Measurements from ENCODE around the gene SELENOI.

- TF ChIP-seq, protein P1, sequence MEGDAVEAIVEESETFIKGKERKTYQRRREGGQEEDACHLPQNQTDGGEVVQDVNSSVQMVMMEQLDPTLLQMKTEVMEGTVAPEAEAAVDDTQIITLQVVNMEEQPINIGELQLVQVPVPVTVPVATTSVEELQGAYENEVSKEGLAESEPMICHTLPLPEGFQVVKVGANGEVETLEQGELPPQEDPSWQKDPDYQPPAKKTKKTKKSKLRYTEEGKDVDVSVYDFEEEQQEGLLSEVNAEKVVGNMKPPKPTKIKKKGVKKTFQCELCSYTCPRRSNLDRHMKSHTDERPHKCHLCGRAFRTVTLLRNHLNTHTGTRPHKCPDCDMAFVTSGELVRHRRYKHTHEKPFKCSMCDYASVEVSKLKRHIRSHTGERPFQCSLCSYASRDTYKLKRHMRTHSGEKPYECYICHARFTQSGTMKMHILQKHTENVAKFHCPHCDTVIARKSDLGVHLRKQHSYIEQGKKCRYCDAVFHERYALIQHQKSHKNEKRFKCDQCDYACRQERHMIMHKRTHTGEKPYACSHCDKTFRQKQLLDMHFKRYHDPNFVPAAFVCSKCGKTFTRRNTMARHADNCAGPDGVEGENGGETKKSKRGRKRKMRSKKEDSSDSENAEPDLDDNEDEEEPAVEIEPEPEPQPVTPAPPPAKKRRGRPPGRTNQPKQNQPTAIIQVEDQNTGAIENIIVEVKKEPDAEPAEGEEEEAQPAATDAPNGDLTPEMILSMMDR (IDR thresholded peaks at IDR 0.05): no peak
- TF ChIP-seq ZFX (IDR thresholded peaks at IDR 0.05; ENCODE audit: borderline replicate concordance): no peak
These were observed 6.9 kb downstream of the SELENOI start for GRCh38 chr2:26352892-26353291.

All from 22Rv1 (cell line).